Brain microvascular endothelial cell (primary cell): ENCODE results near the gene ANO3.

ENCODE experiments used
- DNase-seq: peaks from one replicate; pipeline ENCODE4 v3.0.0-alpha.2; 2020
- H3K27ac ChIP-seq: fragments of 250-450 bp; sonication (Bioruptor Pico); 2 replicates; pipeline ENCODE4 v1.5.1; 2020; ENCODE audit warnings: mild to moderate bottlenecking, moderate library complexity
- H3K27me3 ChIP-seq: fragments of 250-450 bp; sonication (Bioruptor Pico); replicated peaks from 2 replicates; pipeline ENCODE4 v1.5.1; 2020; ENCODE audit warnings: mild to moderate bottlenecking
- H3K36me3 ChIP-seq: fragments of 250-450 bp; sonication (Bioruptor Pico); replicated peaks from 2 replicates; pipeline ENCODE4 v1.5.1; 2020; ENCODE audit warnings: mild to moderate bottlenecking
- H3K4me3 ChIP-seq: 2 replicates; pipeline ENCODE4 v1.5.1; 2011; ENCODE audit warnings: low read depth, mild to moderate bottlenecking, control low read depth, low read length, moderate library complexity
- CTCF ChIP-seq: IDR thresholded peaks from 2 replicates; pipeline ENCODE4 v1.5.1; 2011; ENCODE audit warnings: low read depth, mild to moderate bottlenecking, moderate library complexity, low read length, control low read depth, inconsistent platforms; ENCODE audit errors: missing control alignments
- in situ Hi-C: cut with HindIII; loops from 2 replicates; pipeline ENCODE4 v1.10.0; 2017; ENCODE audit warnings: low sequenced_read_pairs, low pct_ligation_motif_present

Gene ANO3

GRCh38 chr11:26698224-26698623 is 366.3 kb downstream of the ANO3 start:
- H3K36me3 ChIP-seq: no peaks in the 10 kb centered on the region
- no peak overlapping the region for H3K4me3 ChIP-seq
- H3K27ac ChIP-seq: no peak overlapping the region
- no peak for TF ChIP-seq CTCF
- H3K27me3 ChIP-seq: no peaks in the 10 kb centered on the region
- in situ Hi-C loops: no loop called here
- no peak for DNase-seq

- H3K4me3 ChIP-seq: no peak overlapping the region
- TF ChIP-seq CTCF: no peak
- DNase-seq: no peak
- H3K27ac ChIP-seq: no peak overlapping the region
- no peaks in the 10 kb centered on the region for H3K27me3 ChIP-seq
- H3K36me3 ChIP-seq: no peaks in the 10 kb centered on the region
- in situ Hi-C loops: no loop called here
Measured at GRCh38 chr11:26700574-26701235, 368.8 kb downstream of the ANO3 start.

GRCh38 chr11:26702406-26702805 is 370.5 kb downstream of the ANO3 start:
- Histone ChIP-seq H3K27ac (no peak overlapping the region), H3K4me3 (no peak overlapping the region), H3K36me3 (no peaks in the 10 kb centered on the region), H3K27me3 (no peaks in the 10 kb centered on the region)
- no peak for TF ChIP-seq CTCF
- DNase-seq: no peak
- in situ Hi-C loops: no loop called here

GRCh38 chr11:26703411-26704191 is 371.7 kb downstream of the ANO3 start:
- Histone ChIP-seq H3K27me3 (no peaks in the 10 kb centered on the region), H3K4me3 (no peak overlapping the region), H3K27ac (no peak overlapping the region), H3K36me3 (no peaks in the 10 kb centered on the region)
- no peak for DNase-seq
- TF ChIP-seq CTCF: no peak
- in situ Hi-C loops: no loop called here

GRCh38 chr11:26704249-26704648 is 372.3 kb downstream of the ANO3 start:
- peak; percentile 63 for DNase-seq
- Histone ChIP-seq H3K27ac (no peak overlapping the region), H3K36me3 (no peaks in the 10 kb centered on the region), H3K4me3 (no peak overlapping the region), H3K27me3 (no peaks in the 10 kb centered on the region)
- no peak for TF ChIP-seq CTCF
- in situ Hi-C loops: no loop called here
